Lower leg skin (tissue), 4 donors: ENCODE data around the gene HPS4. TPM values are rescaled to one million over a fixed set of nuclear protein-coding genes. Genes with fewer than 3 reads are reported as not detected.

Source experiments
- DNase-seq, 2 donors: peaks; one replicate each; pipeline ENCODE4 v3.0.0-alpha.2; 2019; ENCODE audit warnings: low spot score in 2 of 2
- H3K4me3 ChIP-seq: fragments of 200-600 bp; sonication (generic); 2 replicates; pipeline ENCODE4 v1.5.1; 2017; ENCODE audit warnings: mild to moderate bottlenecking, low read depth; ENCODE audit not compliant: poor library complexity, severe bottlenecking
- CTCF ChIP-seq, 3 donors: fragments of 450-650 bp; IDR thresholded peaks; one replicate each; pipeline ENCODE4 v1.5.1; 2016; ENCODE audit warnings: antibody characterized with exemption in 3 of 3, mild to moderate bottlenecking in 3 of 3, moderate library complexity in 2 of 3
- POLR2A ChIP-seq, 2 donors: fragments of 450-650 bp; IDR thresholded peaks; one replicate each; pipeline ENCODE4 v1.6.1; 2016 to 2017; ENCODE audit warnings: antibody characterized with exemption in 2 of 2, mild to moderate bottlenecking in 1 of 2, moderate library complexity in 1 of 2
- WGBS, 2 donors: methylation state at CpG; one replicate each; pipeline ENCODE4 v1.1.5; 2018; 5-methylcytosine and 5-hydroxymethylcytosine counted together
- intact Hi-C: fragments of 100-400 bp; cut with DNase I; formaldehyde crosslinking; loops from one replicate; pipeline ENCODE4 v1.15.0; 2023; ENCODE audit warnings: low total_unique reads
- total RNA-seq, 4 donors: library from RNA; depleted of rRNA; stranded (reverse); fragments of >200 nt; gene quantifications; one replicate each; pipeline ENCODE4 v1.1.0, GENCODE V29; 2016

The HPS4 gene
- total RNA-seq, 4 donors from 2014 or later = 40.5 to 68.0 (median 47.5) TPM

- H3K4me3 ChIP-seq = no peak overlapping the region
- intact Hi-C loops = no loop called here
- TF ChIP-seq CTCF (IDR thresholded peaks at IDR 0.05) = no peak
- no peak for TF ChIP-seq POLR2A (IDR thresholded peaks at IDR 0.05)
- WGBS, 2 donors = 40 to 53% methylated on average over 3 of the region's 3 CpGs
- no peak for DNase-seq
Measured at GRCh38 chr22:26418620-26419019, 65.0 kb downstream of the HPS4 start.

GRCh38 chr22:26417406-26417805, 66.2 kb downstream of the HPS4 start:
- no peak for TF ChIP-seq POLR2A (IDR thresholded peaks at IDR 0.05)
- 72 to 73% methylated on average over 3 of the region's 3 CpGs for WGBS, 2 donors
- intact Hi-C loops = no loop called here
- no peak overlapping the region for H3K4me3 ChIP-seq
- DNase-seq = no peak

- TF ChIP-seq POLR2A (IDR thresholded peaks at IDR 0.05) (no peak), CTCF (IDR thresholded peaks at IDR 0.05) (no peak)
- no peak overlapping the region for H3K4me3 ChIP-seq
- peak in 1 of 2 donors; percentile 19 for DNase-seq
- intact Hi-C loops = no loop called here
- 28 to 30% methylated on average over 9 of the region's 9 CpGs for WGBS, 2 donors
Measured at GRCh38 chr22:26416670-26417276, 66.8 kb downstream of the HPS4 start.

- DNase-seq = no peak
- 30 to 37% methylated on average over 4 of the region's 4 CpGs for WGBS, 2 donors
- intact Hi-C loops = no loop called here
- TF ChIP-seq POLR2A (IDR thresholded peaks at IDR 0.05) (no peak), CTCF (IDR thresholded peaks at IDR 0.05) (no peak)
- H3K4me3 ChIP-seq = no peak overlapping the region
Measured at GRCh38 chr22:26416256-26416655, 67.3 kb downstream of the HPS4 start.

GRCh38 chr22:26414347-26414746, 69.2 kb downstream of the HPS4 start:
- no peak overlapping the region for H3K4me3 ChIP-seq
- DNase-seq = no peak
- intact Hi-C loops = no loop called here
- TF ChIP-seq CTCF (IDR thresholded peaks at IDR 0.05) (no peak), POLR2A (IDR thresholded peaks at IDR 0.05) (no peak)
- 82 to 89% methylated on average over 4 of the region's 4 CpGs for WGBS, 2 donors

GRCh38 chr22:26410386-26410785, 73.2 kb downstream of the HPS4 start:
- H3K4me3 ChIP-seq = no peak overlapping the region
- no peak for DNase-seq
- 69 to 75% methylated on average over 5 of the region's 5 CpGs for WGBS, 2 donors
- intact Hi-C loops = no loop called here
- no peak for TF ChIP-seq POLR2A (IDR thresholded peaks at IDR 0.05)
- no peak for TF ChIP-seq CTCF (IDR thresholded peaks at IDR 0.05)
